GM23338 (cell line): ENCODE measurements around the gene BUB1. TPM values are rescaled to one million over a fixed set of nuclear protein-coding genes. Genes with fewer than 3 reads are reported as not detected.

Experiments
- ATAC-seq: fragments of 200-7000 bp; cut with Tn5 transposase; 3 replicates; pipeline ENCODE4 v1.9.1; 2020
- DNase-seq: peaks from one replicate; pipeline ENCODE4 v3.0.0-alpha.2; 2015; ENCODE audit warnings: low spot score
- H2AFZ ChIP-seq: fragments of 200-600 bp; sonication (generic); 2 replicates; pipeline ENCODE4 v1.8.0; 2016; ENCODE audit warnings: antibody characterized with exemption, mild to moderate bottlenecking, moderate library complexity
- H3F3A ChIP-seq: fragments of 200-600 bp; sonication (generic); replicated peaks from 2 replicates; pipeline ENCODE4 v1.8.0; 2017; ENCODE audit warnings: antibody characterized with exemption, mixed run types, low read depth
- H3K27ac ChIP-seq: fragments of 200-600 bp; sonication (generic); 2 replicates; pipeline ENCODE4 v1.6.1; 2016; ENCODE audit warnings: low read depth
- H3K27me3 ChIP-seq: fragments of 200-600 bp; sonication (generic); 2 replicates; pipeline ENCODE4 v1.8.0; 2016; ENCODE audit warnings: mild to moderate bottlenecking, mixed run types, moderate library complexity; ENCODE audit not compliant: insufficient read depth
- H3K36me3 ChIP-seq: fragments of 200-600 bp; sonication (generic); 2 replicates; pipeline ENCODE4 v1.8.0; 2016; ENCODE audit warnings: mild to moderate bottlenecking; ENCODE audit not compliant: insufficient read depth
- H3K4me1 ChIP-seq: fragments of 200-600 bp; sonication (generic); 2 replicates; pipeline ENCODE4 v1.8.0; 2016; ENCODE audit warnings: mild to moderate bottlenecking, moderate library complexity; ENCODE audit not compliant: insufficient read depth
- H3K4me2 ChIP-seq: fragments of 200-600 bp; sonication (generic); 2 replicates; pipeline ENCODE4 v1.7.1; 2017; ENCODE audit warnings: mixed run types
- H3K4me3 ChIP-seq: fragments of 200-600 bp; sonication (generic); 2 replicates; pipeline ENCODE4 v1.6.1; 2016; ENCODE audit warnings: mixed run types
- H3K79me2 ChIP-seq: fragments of 200-600 bp; sonication (generic); replicated peaks from 2 replicates; pipeline ENCODE4 v1.8.0; 2017; ENCODE audit warnings: mild to moderate bottlenecking; ENCODE audit not compliant: insufficient read depth
- H3K9me2 ChIP-seq: fragments of 200-600 bp; sonication (generic); 2 replicates; pipeline ENCODE4 v1.8.0; 2017; ENCODE audit not compliant: insufficient read depth
- H4K20me1 ChIP-seq: fragments of 200-600 bp; sonication (generic); replicated peaks from 2 replicates; pipeline ENCODE4 v1.8.0; 2017; ENCODE audit warnings: mild to moderate bottlenecking; ENCODE audit not compliant: insufficient read depth
- H3K27ac Mint-ChIP-seq: 2 replicates; pipeline ENCODE4 v1.8.0; 2020; ENCODE audit warnings: inconsistent platforms, mild to moderate bottlenecking, moderate library complexity, mixed read lengths
- H3K27me3 Mint-ChIP-seq: 3 replicates; pipeline ENCODE4 v1.8.0; 2022; ENCODE audit warnings: low read depth, mild to moderate bottlenecking, moderate library complexity, mixed read lengths, inconsistent platforms; ENCODE audit not compliant: insufficient read depth, poor library complexity
- H3K36me3 Mint-ChIP-seq: 3 replicates; pipeline ENCODE4 v1.8.0; 2021; ENCODE audit warnings: low read depth, mild to moderate bottlenecking, inconsistent platforms, moderate library complexity, mixed read lengths
- H3K4me1 Mint-ChIP-seq: 3 replicates; pipeline ENCODE4 v1.8.0; 2020; ENCODE audit warnings: mild to moderate bottlenecking, inconsistent platforms, mixed read lengths
- H3K4me3 Mint-ChIP-seq: 3 replicates; pipeline ENCODE4 v1.8.0; 2021; ENCODE audit warnings: moderate library complexity, mild to moderate bottlenecking, inconsistent platforms, mixed read lengths
- H3K9me3 Mint-ChIP-seq: 3 replicates; pipeline ENCODE4 v1.8.0; 2020; ENCODE audit warnings: moderate library complexity, mild to moderate bottlenecking, inconsistent platforms, mixed read lengths
- CREB1 ChIP-seq: fragments of 250-450 bp; sonication (Bioruptor Pico); IDR thresholded peaks from 2 replicates; pipeline ENCODE4 v1.5.0; 2020; ENCODE audit warnings: low read depth, mild to moderate bottlenecking, moderate library complexity
- CTCF ChIP-seq, 2 experiments: fragments of 200-600 bp in 1 of 2; sonication (generic) in 1 of 2; conservative IDR thresholded peaks; 2 replicates each; pipeline versions ENCODE4 v1.5.1 to v1.6.1; 2016 to 2017; ENCODE audit warnings: antibody characterized with exemption in 2 of 2, low read depth in 2 of 2, mild to moderate bottlenecking in 2 of 2, moderate library complexity in 1 of 2
- ETS1 ChIP-seq: IDR thresholded peaks from 2 replicates; pipeline ENCODE4 v1.6.1; 2016; ENCODE audit warnings: antibody characterized with exemption
- EZH2 ChIP-seq: fragments of 200-600 bp; sonication (generic); IDR thresholded peaks from one replicate; pipeline ENCODE4 v1.8.0; 2017; ENCODE audit warnings: antibody characterized with exemption, mild to moderate bottlenecking, low read depth; ENCODE audit not compliant: unreplicated experiment
- EZH2phosphoT487 ChIP-seq: fragments of 200-600 bp; sonication (generic); IDR thresholded peaks from one replicate; pipeline ENCODE4 v1.8.1; 2018; ENCODE audit warnings: antibody characterized with exemption; ENCODE audit not compliant: unreplicated experiment
- JUNB ChIP-seq: IDR thresholded peaks from one replicate; pipeline ENCODE4 v1.6.1; 2016; ENCODE audit warnings: antibody characterized with exemption; ENCODE audit not compliant: unreplicated experiment
- NANOG ChIP-seq: IDR thresholded peaks from 2 replicates; pipeline ENCODE4 v1.6.1; 2016; ENCODE audit warnings: antibody characterized with exemption, borderline replicate concordance
- POLR2AphosphoS5 ChIP-seq: IDR thresholded peaks from 2 replicates; pipeline ENCODE4 v1.6.1; 2016; ENCODE audit warnings: antibody characterized with exemption, low read depth
- REST ChIP-seq: IDR thresholded peaks from one replicate; pipeline ENCODE4 v1.6.1; 2018; ENCODE audit warnings: antibody characterized with exemption; ENCODE audit not compliant: unreplicated experiment
- STAT1 ChIP-seq: IDR thresholded peaks from one replicate; pipeline ENCODE4 v1.6.1; 2016; ENCODE audit warnings: antibody characterized with exemption; ENCODE audit not compliant: unreplicated experiment
- ZNF114 ChIP-seq: fragments of 250-450 bp; sonication (Bioruptor Pico); IDR thresholded peaks from 2 replicates; pipeline ENCODE4 v1.5.0; 2020; ENCODE audit warnings: mild to moderate bottlenecking, moderate library complexity
- ZNF331 ChIP-seq: fragments of 250-450 bp; sonication (Bioruptor Pico); IDR thresholded peaks from 2 replicates; pipeline ENCODE4 v1.5.0; 2020; ENCODE audit warnings: low read depth, mild to moderate bottlenecking, moderate library complexity
- ZNF462 ChIP-seq: fragments of 250-450 bp; sonication (Bioruptor Pico); IDR thresholded peaks from 2 replicates; pipeline ENCODE4 v1.5.0; 2020; ENCODE audit warnings: mild to moderate bottlenecking, moderate library complexity
- polyA plus RNA-seq: library from polyadenylated mRNA; unstranded; fragments of >200 nt; fragmentation: Nextera tagmentation; extraction: Ambion mirVana; gene quantifications from 2 replicates; pipeline ENCODE4 v1.2.1, GENCODE V29; 2016
- total RNA-seq: library from RNA; depleted of rRNA; stranded (reverse); fragments of >200 nt; shearing (Covaris generic); gene quantifications from 2 replicates; pipeline ENCODE4 v1.2.3, GENCODE V29; 2014

BUB1 gene
- total and polyA plus RNA-seq, 2 experiments from 2014 or later, result 59.4 to 184 TPM

GRCh38 chr2:110638004-110638403 is 39.9 kb downstream of the BUB1 start:
- ATAC-seq, result no peak
- no peak for TF ChIP-seq CTCF (conservative IDR thresholded peaks at IDR 0.05; ENCODE audit: low read depth in 2 of 2)
- no peak for TF ChIP-seq REST
- no peak for TF ChIP-seq ZNF114 (CRISPR knock-in tag)
- no peak for TF ChIP-seq ZNF462
- TF ChIP-seq CREB1 (CRISPR knock-in tag), result no peak
- no peak for TF ChIP-seq ETS1
- no peak for TF ChIP-seq JUNB
- TF ChIP-seq EZH2phosphoT487, result no peak
- no peak for TF ChIP-seq ZNF331 (CRISPR knock-in tag)
- no peak for TF ChIP-seq STAT1
- no peak for TF ChIP-seq POLR2AphosphoS5
- TF ChIP-seq EZH2, result no peak
- TF ChIP-seq NANOG, result no peak
- H3K27me3 Mint-ChIP-seq, result peaks cover 8% of the 10 kb centered on the region

More at GRCh38 chr2:110638004-110638403, 39.9 kb downstream of the BUB1 start:
- H3F3A ChIP-seq, result 0 out of 2 replicates have a peak, but pooled peaks cover 8% of the 10 kb centered on the region
- DNase-seq, result no peak
- no peak overlapping the region for H3K4me2 ChIP-seq
- no peaks in the 10 kb centered on the region for H3K4me1 ChIP-seq
- no peak overlapping the region for H3K4me3 ChIP-seq
- no peaks in the 10 kb centered on the region; the same call in 1 of the 2 replicates for H4K20me1 ChIP-seq
- H3K79me2 ChIP-seq, result no peaks in the 10 kb centered on the region
- Mint-ChIP-seq H3K4me3 (no peak overlapping the region), H3K36me3 (peaks cover 79% of the 10 kb centered on the region), H3K27ac (no peak overlapping the region), H3K9me3 (no peaks in the 10 kb centered on the region), H3K4me1 (peaks cover 15% of the 10 kb centered on the region)
- no peak overlapping the region for H2AFZ ChIP-seq
- H3K27ac ChIP-seq, result no peak overlapping the region
- no peaks in the 10 kb centered on the region for H3K27me3 ChIP-seq
- no peaks in the 10 kb centered on the region for H3K9me2 ChIP-seq
- peaks cover 56% of the 10 kb centered on the region for H3K36me3 ChIP-seq
